Gastrocnemius medialis (tissue), 4 donors: ENCODE results near the gene GEMIN2.

Experiments
- CTCF ChIP-seq, 5 experiments: fragments of 450-650 bp in 3 of 5; fragments of 200-600 bp in 2 of 5; sonication (generic) in 2 of 5; IDR thresholded peaks in 4 of 5; conservative IDR thresholded peaks in 1 of 5; 1 replicate in 4 of 5; 2 replicates in 1 of 5; pipeline ENCODE4 v1.5.1; 2016 to 2019; ENCODE audit warnings: antibody characterized with exemption in 5 of 5, mild to moderate bottlenecking in 3 of 5, moderate library complexity in 3 of 5
- POLR2A ChIP-seq, 2 donors: fragments of 450-650 bp; IDR thresholded peaks; one replicate each; pipeline ENCODE4 v1.6.1; 2017; ENCODE audit warnings: antibody characterized with exemption in 2 of 2, mild to moderate bottlenecking in 2 of 2, moderate library complexity in 2 of 2

- TF ChIP-seq CTCF (IDR thresholded peaks at IDR 0.05 in 4 of 5, conservative IDR thresholded peaks at IDR 0.05 in 1 of 5) (no peak), POLR2A (IDR thresholded peaks at IDR 0.05) (no peak)
These were observed 22.4 kb upstream of the GEMIN2 start for GRCh38 chr14:39091716-39092115.
